Eye (tissue), 1 donor: ENCODE measurements around the gene TECPR1.

Source experiments
- DNase-seq: peaks from one replicate; pipeline ENCODE4 v3.0.0-alpha.2; 2015

The TECPR1 gene

GRCh38 chr7:98209166-98209920, 42.7 kb downstream of the TECPR1 start:
- no peak for DNase-seq

GRCh38 chr7:98206451-98207330, 45.3 kb downstream of the TECPR1 start:
- DNase-seq = no peak

GRCh38 chr7:98205162-98205845, 46.7 kb downstream of the TECPR1 start:
- no peak for DNase-seq

GRCh38 chr7:98204670-98205069, 47.4 kb downstream of the TECPR1 start:
- no peak for DNase-seq

GRCh38 chr7:98203964-98204605, 47.9 kb downstream of the TECPR1 start:
- DNase-seq = no peak

- no peak for DNase-seq
Measured at GRCh38 chr7:98203261-98203963, 48.6 kb downstream of the TECPR1 start.

- DNase-seq = no peak
Measured at GRCh38 chr7:98202367-98203195, 49.5 kb downstream of the TECPR1 start.

GRCh38 chr7:98200364-98200763, 51.7 kb downstream of the TECPR1 start:
- no peak for DNase-seq

- no peak for DNase-seq
Measured at GRCh38 chr7:98199131-98199530, 52.9 kb downstream of the TECPR1 start.

GRCh38 chr7:98196706-98197605, 55.1 kb downstream of the TECPR1 start:
- DNase-seq = no peak

- no peak for DNase-seq
Measured at GRCh38 chr7:98194672-98195457, 57.2 kb downstream of the TECPR1 start.

- DNase-seq = no peak
Measured at GRCh38 chr7:98194186-98194585, 57.8 kb downstream of the TECPR1 start.

GRCh38 chr7:98193474-98194180, 58.4 kb downstream of the TECPR1 start:
- DNase-seq = no peak

GRCh38 chr7:98192781-98193457, 59.1 kb downstream of the TECPR1 start:
- no peak for DNase-seq

- DNase-seq = no peak
Measured at GRCh38 chr7:98191668-98192431, 60.2 kb downstream of the TECPR1 start.

GRCh38 chr7:98189559-98189958, 62.5 kb downstream of the TECPR1 start:
- no peak for DNase-seq

- no peak for DNase-seq
Measured at GRCh38 chr7:98187138-98187502, 64.9 kb downstream of the TECPR1 start.
